Activated T-cell treated with anti-CD3 and anti-CD28 coated beads for 4 hours (primary cell): Measurements from ENCODE around the gene ZNF850.
"Not testable (repeated sequence)": the region's sequence is repeated elsewhere in the genome, so short reads cannot be mapped to it uniquely, and the experiment has no call there.

Source experiments
- DNase-seq: peaks from one replicate; pipeline ENCODE4 v3.0.0-alpha.2; 2020

Gene ZNF850

DNA sequence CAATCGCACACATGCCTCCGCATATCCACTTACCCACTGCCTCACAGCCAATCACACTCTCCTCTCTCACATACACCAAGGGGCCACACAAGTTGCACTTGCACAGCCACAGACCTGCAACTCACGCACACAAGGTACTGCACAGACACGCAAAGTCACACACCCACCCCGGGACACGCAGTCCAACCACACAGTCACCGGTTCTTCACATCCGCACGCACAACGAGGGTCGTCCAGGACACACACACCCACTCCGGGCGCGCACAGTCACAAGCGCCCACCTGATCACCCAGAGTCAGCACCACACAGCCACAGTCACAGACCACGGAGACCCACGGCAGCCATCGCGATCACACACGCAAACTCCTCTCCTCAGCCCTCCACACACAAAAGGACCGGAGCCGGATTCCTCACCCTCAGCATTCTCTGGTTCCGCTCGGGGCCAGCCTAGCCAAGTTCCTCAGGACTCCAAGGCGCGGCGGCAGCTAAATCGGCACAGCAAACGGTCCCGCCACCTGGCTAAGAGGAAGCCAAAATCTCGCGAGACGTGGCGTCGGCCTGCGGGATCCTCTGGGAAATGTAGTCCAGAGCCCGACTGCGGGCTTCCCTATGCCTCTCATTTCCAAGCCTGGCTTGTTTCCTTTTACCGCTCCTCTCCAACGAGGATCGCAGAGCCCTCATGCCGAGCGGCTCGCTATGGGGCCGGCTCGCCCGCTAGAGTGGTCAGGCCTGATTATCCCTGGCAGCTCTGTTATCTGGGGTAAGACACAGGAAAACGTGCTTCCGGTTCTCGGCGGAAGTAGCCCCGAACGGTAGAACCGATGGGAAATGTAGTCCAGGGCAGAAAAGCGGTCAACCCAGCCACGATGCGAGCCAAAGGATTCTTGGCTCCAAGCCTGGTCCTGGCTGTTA lies at the start of gene ZNF850:
Gene ZNF850, minus strand, starts transcription at position 497 of the 912 bp plus-strand sequence. CDS start 10,201 bp downstream, outside the sequence.
- peak; percentile 92 for DNase-seq

DNA sequence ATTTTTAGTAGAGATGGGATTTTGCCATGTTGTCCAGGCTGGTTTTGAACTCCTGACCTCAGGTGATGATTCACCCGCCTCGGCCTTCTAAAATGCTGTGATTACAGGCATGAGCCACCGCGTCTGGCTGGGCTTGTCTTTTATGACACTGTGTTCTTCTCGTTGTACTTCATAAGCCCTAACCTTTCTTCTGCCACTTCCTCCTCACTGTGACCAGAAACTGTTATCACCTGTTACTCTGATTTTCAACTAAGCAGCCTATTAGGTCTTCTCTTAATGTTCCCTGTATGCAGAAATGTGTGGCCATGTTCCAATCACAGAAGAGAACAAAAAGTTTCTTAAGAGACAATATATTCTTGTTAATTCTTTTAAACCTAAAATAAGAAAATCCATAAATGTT lies 49.2 kb upstream of the ZNF850 start:
- no peak for DNase-seq

DNA sequence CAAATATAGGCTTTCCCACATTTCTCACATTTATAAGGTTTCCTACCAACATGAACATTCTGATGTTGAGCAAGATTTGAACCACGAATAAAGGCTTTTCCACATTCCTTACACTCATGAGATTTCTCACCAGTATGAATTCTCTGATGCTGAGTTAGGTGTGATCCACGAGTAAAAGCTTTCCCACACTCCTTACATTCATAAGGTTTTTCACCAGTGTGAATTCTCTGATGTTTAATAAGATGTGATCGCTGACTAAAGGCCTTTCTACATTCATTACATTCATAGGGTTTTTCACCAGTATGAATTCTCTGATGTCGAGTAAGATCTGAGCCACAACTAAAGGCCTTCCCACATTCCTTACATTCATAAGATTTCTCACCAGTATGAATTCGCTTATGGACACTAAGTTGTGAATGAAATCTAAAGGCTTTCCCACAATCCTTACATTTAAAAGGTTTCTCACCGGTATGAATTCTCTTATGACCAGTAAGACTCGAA lies 46.6 kb upstream of the ZNF850 start:
- no peak for DNase-seq

DNA sequence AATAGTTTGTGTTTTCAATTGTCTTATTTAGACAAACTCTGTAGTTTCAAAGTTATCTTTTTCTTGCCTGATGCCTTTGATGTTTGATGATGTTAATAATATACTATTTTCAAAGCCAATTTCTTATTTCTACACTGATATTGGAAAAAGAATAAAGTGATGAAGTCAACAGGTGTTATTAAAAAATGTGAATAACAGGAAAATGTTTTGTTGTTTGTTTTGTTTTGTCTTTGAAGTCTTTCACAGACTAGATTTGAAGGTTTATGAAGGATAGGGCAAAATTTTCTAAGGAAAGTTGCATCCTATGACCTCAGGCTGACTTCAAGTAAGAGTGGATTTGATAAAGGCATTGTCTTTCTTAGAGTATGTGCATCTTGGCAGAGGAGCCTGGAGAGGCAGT lies 34.4 kb upstream of the ZNF850 start:
- DNase-seq: no peak

DNA sequence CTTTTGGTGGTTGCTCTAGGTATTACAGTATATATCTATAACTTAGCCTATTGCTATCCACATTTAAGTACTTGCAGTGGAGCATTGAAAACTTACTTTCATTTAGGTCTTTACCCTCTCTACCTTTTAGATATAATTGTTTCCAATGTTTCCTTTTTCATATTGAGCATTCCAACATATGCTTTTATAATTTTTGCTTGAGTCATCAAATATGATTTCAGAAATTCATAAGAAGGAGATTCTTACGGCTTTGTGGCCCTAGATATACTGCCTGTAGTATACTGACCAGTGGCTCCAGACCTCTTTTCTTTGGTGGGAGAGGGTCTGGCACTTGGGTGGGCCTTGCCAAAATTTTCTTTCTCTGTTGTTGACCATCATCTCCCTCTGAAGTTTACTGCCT lies 32.8 kb upstream of the ZNF850 start:
- no peak for DNase-seq

DNA sequence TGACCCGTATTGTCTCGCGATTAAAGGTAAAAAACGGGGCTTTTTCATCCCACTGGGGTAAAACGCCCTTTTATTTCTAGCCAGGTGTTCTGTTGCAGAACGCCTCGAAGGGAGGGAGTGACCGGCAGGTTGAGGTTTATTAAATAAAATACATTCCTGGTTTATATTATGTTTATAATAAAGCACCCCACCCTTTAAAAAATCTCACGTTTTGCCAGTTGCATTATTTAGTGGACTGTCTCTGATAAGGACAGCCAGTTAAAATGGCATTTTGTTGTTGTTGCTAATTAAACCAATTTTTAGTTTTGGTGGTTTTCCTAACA lies 25.1 kb upstream of the ZNF850 start:
- DNase-seq: no peak

DNA sequence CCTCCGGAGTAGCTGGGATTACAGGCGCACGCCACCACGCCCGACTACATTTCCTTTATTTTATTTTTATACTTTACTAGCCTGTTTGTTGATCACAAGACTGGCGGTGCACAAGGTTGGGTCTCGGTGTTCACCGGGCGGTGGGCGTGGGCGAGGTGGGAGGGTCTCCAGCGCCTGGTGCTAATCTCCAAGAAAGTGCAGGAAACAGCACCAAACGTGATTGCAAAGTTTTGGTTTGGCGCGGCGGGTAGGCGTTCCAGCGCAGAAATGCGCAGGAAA lies 24.0 kb upstream of the ZNF850 start:
- no peak for DNase-seq

DNA sequence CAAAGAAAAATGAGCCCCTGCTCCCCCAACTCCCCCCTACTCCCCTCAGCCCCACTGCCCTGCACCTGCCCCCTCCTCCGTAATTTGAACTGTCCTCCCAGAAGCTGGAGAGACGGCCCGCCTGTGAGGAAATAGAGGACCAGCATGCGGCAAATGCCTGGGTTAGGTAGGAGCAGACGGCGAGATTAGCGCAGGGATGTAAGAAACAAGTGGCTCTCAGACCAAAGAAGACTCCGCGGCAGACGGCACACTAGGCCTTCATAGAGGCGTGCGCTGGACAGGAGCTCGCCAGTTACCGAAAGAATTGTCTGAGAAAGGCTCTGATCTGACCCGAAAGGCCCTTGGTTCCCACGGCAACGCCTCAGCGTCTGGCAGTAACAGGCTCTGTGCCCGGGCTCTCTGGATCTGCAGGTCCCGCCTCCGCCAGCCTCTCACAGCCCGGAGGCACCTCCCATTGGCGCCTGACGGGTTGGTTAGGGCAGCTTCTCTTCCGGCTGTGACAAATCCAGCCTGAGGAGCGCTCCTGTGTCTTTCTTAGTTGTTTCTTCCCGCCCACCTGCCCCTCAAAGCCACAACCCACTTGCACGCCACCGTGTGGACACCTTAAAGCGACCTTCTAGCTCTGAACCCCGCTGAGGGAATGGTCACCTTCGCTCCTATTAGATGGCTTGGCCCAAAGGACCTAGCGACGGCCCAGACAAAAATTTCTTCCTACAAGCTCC lies 19.0 kb upstream of the ZNF850 start:
- not testable (repeated sequence) for DNase-seq

DNA sequence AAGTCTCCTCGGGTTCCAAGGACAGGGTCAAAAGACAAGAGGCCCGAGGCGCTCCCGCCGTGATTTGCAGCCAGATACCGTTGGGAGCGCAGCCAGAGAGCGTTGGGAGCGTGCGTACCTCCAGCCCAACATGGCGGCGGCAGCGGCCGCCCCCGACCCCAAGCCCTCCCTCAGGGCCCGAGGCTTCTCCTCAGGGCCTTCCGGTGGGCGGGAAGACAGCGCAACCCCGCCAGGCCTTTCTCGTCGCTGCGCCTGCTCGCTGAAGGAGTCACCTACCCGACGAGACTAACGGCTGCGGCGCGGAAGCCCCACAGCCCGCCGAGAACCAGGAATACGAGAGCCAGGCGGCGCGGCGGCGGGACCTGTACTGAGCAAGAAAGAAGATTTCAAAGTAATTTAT lies 3.2 kb upstream of the ZNF850 start:
- no peak for DNase-seq

DNA sequence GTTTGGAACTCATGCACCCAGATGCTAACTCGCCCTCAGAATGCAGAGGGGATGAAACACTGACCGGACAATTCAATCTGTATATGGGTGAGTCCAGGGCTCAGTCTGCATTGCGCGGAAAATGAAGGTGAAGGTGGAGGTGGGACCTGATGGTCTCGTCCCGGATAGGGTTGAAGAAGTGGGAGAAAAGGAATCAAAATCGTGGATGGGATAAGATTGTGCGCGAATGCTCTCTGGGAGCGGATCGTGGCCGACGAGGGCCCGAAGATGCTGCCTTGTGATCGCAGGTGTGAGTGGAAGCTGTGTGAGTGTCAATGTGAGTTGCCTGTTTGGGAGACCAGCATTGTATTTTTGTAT lies 594 bp upstream of the ZNF850 start:
- peak; percentile 7 for DNase-seq

DNA sequence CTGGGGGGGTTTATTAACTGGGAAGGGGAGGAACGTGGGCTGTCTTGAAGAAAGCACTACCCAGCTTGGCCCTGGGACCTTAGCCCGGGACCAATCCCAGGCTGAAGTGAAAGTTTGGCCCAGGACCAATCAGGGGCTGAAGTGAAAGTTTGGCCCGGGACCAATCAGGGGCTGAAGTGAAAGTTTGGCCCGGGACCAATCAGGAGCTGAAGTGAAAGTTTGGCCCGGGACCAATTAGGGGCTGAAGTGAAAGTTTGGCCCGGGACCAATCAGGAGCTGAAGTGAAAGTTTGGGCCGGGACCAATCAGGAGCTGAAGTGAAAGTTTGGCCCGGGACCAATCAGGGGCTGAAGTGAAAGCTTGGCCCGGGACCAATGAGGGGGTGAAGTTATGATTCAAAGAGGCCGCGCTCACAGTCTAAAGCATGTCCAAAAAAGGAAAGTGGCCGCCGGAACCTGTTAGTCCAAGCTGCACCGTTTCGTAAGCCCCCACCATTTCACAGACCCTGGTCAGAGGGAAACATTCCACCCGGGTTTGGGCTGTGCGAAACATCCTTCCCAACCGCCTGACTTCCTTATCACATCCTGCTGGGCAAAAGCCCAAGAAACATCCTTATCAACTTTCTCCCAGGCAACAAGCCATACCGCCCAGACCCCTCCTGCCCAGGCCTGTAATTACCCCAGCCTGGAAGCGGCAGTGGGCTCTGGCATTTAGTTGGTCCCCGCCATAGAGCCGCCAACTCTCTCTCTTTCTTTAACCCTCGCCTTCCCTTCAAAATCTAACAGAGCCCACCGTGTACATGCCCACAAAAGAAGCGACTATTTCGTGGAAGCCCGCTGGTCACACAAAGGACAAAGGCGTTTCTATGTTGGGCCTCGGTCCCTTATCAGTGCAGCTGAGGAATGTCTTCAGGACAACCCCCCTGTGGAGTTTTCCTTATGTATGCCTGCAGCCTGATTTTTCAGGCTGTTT lies 1.1 kb downstream of the ZNF850 start:
- DNase-seq: peak; percentile 7

DNA sequence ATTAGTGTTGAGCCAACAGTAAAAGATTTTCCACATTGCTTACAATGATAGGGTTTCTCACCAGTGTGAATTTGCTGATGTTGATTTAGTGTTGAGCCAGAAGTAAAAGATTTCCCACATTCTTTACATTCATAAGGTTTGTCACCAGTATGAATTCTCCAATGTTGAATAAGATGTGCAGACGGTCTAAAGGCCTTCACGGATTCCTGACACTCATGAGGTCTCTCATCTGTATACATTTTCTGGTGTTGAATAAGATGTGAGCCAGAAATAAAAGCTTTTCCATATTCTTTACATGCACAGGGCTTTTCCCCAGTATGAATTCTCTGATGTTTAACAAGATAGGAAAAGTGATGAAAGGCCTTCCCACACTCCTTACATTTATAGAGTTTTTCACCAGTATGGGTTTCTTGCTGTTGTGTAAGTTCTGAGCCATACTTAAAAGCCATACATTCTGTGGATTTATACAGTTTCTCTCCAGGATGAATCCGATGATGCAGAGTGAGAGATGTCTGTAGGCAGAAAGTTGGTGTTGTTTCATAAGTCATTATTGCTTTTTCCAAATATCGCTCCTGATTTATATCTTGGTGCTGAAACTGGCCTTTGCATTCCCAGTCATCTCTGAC lies 22.4 kb downstream of the ZNF850 start:
- DNase-seq: no peak

DNA sequence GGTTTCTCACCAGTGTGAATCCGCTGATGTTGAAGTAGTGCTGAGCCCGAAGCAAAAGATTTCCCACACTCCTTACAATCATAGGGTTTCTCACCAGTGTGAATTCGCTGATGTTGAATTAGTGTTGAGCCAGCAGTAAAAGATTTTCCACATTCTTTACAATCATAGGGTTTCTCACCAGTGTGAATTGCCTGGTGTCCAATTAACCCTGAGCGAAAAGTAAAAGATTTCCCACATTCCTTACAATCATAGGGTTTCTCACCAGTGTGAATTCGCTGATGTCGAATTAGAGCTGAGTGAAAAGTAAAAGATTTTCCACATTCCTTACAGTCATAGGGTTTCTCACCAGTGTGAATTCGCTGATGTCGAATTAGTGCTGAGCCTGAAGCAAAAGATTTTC lies 23.0 kb downstream of the ZNF850 start:
- DNase-seq: not testable (repeated sequence)

DNA sequence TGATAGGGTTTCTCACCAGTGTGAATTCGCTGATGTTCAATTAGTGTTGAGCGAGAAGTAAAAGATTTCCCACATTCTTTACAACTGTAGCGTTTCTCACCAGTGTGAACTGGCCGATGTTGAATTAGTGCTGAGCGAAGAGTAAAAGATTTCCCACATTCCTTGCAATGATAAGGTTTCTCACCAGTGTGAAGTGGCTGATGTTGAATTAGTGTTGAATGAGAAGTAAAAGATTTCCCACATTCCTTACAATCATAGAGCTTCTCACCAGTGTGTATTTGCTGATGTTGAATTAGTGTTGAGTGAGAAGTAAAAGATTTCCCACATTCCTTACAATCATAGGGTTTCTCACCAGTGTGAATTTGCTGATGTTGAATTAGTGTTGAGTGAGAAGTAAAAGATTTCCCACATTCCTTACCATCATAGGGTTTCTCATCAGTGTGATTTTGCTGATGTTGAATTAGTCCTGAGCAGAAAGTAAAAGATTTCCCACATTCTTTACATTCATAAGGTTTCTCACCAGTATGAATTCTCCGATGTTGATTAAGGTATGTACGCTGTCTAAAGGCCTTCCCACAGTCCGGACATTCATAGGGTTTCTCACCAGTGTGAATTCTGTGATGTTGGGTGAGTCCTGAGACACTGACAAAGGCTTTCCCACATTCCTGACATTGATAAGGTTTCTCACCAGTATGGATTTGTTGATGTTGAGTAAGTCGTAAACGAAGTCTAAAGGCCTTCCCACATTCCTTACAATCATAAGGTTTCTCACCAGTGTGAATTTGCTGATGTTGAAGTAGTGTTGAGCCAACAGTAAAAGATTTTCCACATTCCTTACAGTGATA lies 24.0 kb downstream of the ZNF850 start:
- DNase-seq: no peak

DNA sequence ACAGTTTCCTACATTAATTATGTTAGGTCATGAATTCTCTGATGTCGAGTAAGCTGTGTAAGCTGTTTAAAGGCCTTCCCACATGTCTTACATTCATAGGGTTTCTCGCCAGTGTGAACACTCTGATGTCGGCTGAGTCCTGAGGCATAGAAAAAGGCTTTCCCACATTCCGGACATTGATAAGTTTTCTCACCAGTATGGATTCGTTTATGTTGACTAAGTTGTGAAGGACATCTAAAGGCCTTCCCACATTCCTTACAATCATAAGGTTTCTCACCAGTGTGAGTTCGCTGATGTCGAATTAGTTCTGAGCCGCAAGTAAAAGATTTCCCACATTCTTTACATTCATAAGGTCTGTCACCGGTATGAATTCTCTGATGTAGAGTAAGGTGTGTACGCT lies 24.9 kb downstream of the ZNF850 start:
- DNase-seq: no peak

DNA sequence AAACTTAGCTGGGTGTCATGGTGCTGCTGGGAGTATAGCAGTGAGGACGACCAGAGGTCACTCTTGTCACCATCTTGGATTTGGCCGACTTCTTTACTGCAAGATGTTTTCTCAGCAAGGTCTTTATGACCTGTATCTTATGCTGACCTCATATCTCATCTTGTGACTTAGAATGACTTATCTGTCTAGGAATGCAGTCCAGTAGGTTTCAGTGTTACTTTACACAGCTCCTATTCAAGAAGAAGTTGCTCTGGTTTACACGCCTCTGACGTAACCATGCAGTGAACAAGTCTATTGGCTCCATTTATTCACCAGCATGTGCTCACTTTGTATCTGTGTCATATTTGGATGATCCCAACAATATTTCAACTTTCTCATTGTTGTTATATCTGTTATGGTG lies 26.7 kb downstream of the ZNF850 start:
- DNase-seq: no peak

DNA sequence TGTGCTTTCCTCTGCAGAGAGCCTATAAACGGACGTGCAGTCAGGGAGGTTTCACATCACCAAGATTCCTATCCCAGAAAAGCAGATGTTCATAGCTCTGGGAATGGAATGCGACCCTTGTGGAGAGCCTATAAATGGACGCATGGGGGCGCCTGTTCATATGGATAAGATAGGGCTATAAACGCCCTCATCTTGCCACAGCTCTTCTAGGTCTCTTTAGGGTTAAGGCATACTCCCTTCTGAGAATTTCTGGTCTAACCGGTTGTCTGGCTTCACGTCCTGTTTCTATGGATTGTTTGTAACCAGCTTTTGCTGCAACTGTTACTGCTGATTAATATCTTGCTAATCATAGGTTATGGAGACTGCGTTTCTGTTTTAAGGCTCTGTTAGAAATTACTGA lies 36.4 kb downstream of the ZNF850 start:
- not testable (repeated sequence) for DNase-seq

DNA sequence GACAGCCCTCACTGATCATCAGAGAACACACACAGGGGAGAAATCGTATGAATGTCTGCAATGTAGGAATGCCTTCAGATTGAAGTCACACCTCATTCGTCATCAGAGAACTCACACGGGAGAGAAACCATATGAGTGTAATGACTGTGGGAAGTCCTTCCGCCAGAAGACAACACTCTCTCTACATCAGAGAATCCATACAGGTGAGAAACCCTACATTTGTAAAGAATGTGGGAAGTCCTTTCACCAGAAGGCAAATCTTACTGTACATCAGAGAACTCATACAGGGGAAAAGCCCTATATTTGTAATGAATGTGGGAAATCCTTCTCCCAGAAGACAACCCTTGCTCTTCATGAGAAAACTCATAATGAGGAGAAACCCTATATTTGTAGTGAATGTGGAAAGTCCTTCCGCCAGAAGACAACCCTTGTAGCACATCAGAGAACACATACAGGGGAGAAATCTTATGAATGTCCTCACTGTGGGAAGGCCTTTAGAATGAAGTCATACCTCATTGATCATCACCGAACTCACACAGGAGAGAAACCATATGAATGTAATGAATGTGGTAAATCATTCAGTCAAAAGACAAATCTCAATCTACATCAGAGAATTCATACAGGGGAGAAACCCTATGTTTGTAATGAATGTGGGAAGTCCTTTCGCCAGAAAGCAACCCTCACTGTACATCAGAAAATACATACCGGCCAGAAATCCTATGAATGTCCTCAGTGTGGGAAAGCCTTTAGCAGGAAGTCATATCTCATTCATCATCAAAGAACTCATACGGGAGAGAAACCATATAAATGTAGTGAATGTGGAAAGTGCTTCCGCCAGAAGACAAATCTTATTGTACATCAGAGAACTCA lies 52.7 kb downstream of the ZNF850 start:
- no peak for DNase-seq

DNA sequence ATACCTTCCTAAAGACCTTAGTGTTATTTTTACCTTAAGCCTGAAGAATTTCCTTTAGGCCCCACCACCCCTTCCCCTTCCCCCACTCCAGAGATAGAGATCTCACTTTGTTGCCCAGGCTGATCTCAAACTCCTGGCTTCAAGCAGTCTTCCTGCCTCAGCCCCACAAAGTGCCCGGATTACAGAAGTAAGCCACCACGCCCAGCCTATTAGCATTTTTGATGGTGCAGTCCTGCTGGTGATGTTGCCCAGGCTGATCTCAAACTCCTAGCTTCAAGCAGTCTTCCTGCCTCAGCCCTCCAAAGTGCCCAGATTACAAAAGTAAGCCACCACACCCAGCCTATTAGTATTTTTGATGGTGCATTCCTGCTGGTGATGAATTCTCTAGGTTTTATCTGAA lies 63.2 kb downstream of the ZNF850 start:
- DNase-seq: no peak

DNA sequence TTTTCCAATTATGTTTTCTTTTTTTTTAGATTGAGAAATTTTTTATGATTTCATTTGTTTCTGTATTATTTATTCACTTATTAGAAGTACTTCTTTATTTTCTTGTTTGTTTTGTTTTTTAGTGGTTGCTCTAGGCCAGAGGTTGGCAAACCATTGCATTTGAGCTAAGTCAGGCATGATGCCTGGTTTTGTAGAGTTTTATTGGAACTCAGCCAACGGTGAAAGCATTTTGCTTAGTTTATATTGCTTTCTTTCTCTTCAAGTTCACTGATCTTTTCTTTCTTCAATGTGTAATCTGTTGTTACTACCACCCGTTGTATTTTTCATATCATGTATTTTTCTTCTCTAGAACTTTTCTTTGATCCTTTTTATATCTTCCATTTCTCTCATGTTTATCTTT lies 65.5 kb downstream of the ZNF850 start:
- DNase-seq: no peak

DNA sequence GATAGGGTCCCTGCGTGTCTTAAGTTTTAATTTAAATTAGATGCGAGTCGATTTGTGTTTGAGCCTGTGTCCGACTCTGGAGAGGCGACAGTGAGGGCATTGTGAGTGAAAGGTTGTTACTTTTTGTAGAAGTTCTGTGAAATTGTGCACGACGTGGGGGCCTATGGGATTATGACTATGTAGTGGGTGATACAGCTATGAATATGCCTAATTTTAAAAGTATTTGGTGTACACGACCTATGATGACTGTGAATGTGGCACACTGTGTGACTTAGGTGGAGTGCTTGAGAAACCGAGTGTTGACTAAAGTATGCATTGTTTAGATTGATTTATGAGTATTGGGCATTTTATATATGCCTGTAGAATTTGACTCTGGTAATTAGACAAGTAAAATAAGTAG lies 84.5 kb downstream of the ZNF850 start:
- no peak for DNase-seq
